ENCODE data around the gene PRKN. TPM values are rescaled to one million over a fixed set of nuclear protein-coding genes. Genes with fewer than 3 reads are reported as not detected.

PRKN gene
- under 1 TPM in 1 of 2 experiments, not detected in 1; 0.63 TPM for total RNA-seq

GRCh38 chr6:162727322-162728182 lies at the start of gene PRKN, which contains the start of gene PACRG:
Gene PRKN, minus strand, starts transcription at chr6:162727766.
Gene PACRG, plus strand, starts transcription at chr6:162727974.
- Mint-ChIP-seq H3K27ac (peak within 1 kb of the TSS; percentile 86), H3K36me3 (ENCODE audit: low read depth) (peaks cover 2% of the 10 kb centered on the region), H3K27me3 (ENCODE audit: low read depth) (no peaks in the 10 kb centered on the region), H3K9me3 (ENCODE audit: insufficient read depth) (no peaks in the 10 kb centered on the region), H3K4me3 (peak within 1 kb of the TSS; percentile 88), H3K4me1 (ENCODE audit: low read depth) (peaks cover 11% of the 10 kb centered on the region)
- peak; percentile 99 for ATAC-seq
- ChIA-PET CTCF (no interaction called here), POLR2A (no interaction called here)
- peak; percentile 97 for DNase-seq

DNA sequence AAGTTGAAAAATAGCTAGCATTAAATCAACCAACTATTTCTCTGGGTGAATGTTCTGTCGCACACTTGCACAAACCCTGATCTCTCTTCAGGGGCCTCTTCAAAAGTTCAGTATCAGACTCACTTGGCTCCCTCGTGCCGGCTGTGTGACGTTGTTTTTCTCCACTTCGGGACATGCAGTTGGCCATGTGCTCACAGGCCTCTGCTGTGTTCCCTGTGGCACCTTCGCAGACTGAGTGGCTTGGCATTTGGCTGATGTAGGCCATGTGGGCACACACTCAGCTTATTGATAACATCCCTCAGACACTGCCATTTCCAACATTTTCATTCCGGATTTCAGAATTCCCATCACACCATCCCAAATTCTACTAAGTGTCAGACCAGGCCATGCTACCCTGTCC lies 49.5 kb upstream of the PRKN start:
- H3K27me3 Mint-ChIP-seq (ENCODE audit: low read depth), result no peaks in the 10 kb centered on the region
- ChIA-PET POLR2A (no interaction called here), CTCF (no interaction called here)
- H3K36me3 Mint-ChIP-seq (ENCODE audit: low read depth), result no peaks in the 10 kb centered on the region
- DNase-seq (no peak), ATAC-seq (no peak)
- no peaks in the 10 kb centered on the region for H3K4me1 Mint-ChIP-seq (ENCODE audit: low read depth)
- H3K4me3 Mint-ChIP-seq, result no peak overlapping the region
- peaks cover 9% of the 10 kb centered on the region for H3K9me3 Mint-ChIP-seq (ENCODE audit: insufficient read depth)
- H3K27ac Mint-ChIP-seq, result no peak overlapping the region

GRCh38 chr6:162773996-162774395 lies 46.4 kb upstream of the PRKN start:
- H3K27me3 Mint-ChIP-seq (ENCODE audit: low read depth), result no peaks in the 10 kb centered on the region
- DNase-seq (no peak), ATAC-seq (no peak)
- CTCF ChIA-PET, result no interaction called here
- no peak overlapping the region for H3K27ac Mint-ChIP-seq
- no peaks in the 10 kb centered on the region for H3K36me3 Mint-ChIP-seq (ENCODE audit: low read depth)
- no peaks in the 10 kb centered on the region for H3K4me1 Mint-ChIP-seq (ENCODE audit: low read depth)
- peaks cover 2% of the 10 kb centered on the region for H3K9me3 Mint-ChIP-seq (ENCODE audit: insufficient read depth)
- H3K4me3 Mint-ChIP-seq, result no peak overlapping the region
- POLR2A ChIA-PET, result no interaction called here

GRCh38 chr6:162772466-162772865 lies 44.9 kb upstream of the PRKN start:
- DNase-seq (no peak), ATAC-seq (no peak)
- ChIA-PET POLR2A (no interaction called here), CTCF (no interaction called here)
- H3K36me3 Mint-ChIP-seq (ENCODE audit: low read depth), result no peaks in the 10 kb centered on the region
- H3K27ac Mint-ChIP-seq, result no peak overlapping the region
- no peaks in the 10 kb centered on the region for H3K27me3 Mint-ChIP-seq (ENCODE audit: low read depth)
- peaks cover 4% of the 10 kb centered on the region for H3K4me1 Mint-ChIP-seq (ENCODE audit: low read depth)
- H3K9me3 Mint-ChIP-seq (ENCODE audit: insufficient read depth), result peaks cover 2% of the 10 kb centered on the region
- H3K4me3 Mint-ChIP-seq, result no peak overlapping the region

DNA sequence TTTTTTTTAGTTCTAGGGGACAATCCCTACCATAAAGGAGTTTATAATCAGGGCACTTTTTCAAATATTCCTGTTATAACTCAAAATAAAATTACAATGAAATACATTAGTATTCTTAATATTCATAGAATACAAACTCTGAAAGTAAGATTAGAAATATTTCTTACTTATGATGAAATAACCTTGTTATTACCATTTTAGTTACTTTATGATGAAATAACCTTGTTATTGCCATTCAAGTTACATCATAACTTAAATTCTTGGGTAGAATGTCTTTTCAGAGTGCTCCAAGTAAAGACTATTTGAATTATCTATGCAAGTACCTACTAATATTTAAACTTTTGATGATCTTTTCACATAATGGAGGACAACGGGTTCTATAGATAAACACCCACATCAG lies 43.4 kb upstream of the PRKN start:
- ATAC-seq, result no peak
- H3K27ac Mint-ChIP-seq, result no peak overlapping the region
- peaks cover 4% of the 10 kb centered on the region for H3K4me1 Mint-ChIP-seq (ENCODE audit: low read depth)
- H3K36me3 Mint-ChIP-seq (ENCODE audit: low read depth), result no peaks in the 10 kb centered on the region
- ChIA-PET CTCF (no interaction called here), POLR2A (no interaction called here)
- H3K4me3 Mint-ChIP-seq, result no peak overlapping the region
- no peaks in the 10 kb centered on the region for H3K27me3 Mint-ChIP-seq (ENCODE audit: low read depth)
- H3K9me3 Mint-ChIP-seq (ENCODE audit: insufficient read depth), result peaks cover 2% of the 10 kb centered on the region
- DNase-seq, result no peak

- ChIA-PET CTCF (no interaction called here), POLR2A (no interaction called here)
- no peak overlapping the region for H3K27ac Mint-ChIP-seq
- H3K4me3 Mint-ChIP-seq, result no peak overlapping the region
- H3K27me3 Mint-ChIP-seq (ENCODE audit: low read depth), result no peaks in the 10 kb centered on the region
- ATAC-seq (no peak), DNase-seq (no peak)
- peaks cover 4% of the 10 kb centered on the region for H3K4me1 Mint-ChIP-seq (ENCODE audit: low read depth)
- peaks cover 2% of the 10 kb centered on the region for H3K9me3 Mint-ChIP-seq (ENCODE audit: insufficient read depth)
- H3K36me3 Mint-ChIP-seq (ENCODE audit: low read depth), result no peaks in the 10 kb centered on the region
Measured at GRCh38 chr6:162770136-162770535, 42.6 kb upstream of the PRKN start.

DNA sequence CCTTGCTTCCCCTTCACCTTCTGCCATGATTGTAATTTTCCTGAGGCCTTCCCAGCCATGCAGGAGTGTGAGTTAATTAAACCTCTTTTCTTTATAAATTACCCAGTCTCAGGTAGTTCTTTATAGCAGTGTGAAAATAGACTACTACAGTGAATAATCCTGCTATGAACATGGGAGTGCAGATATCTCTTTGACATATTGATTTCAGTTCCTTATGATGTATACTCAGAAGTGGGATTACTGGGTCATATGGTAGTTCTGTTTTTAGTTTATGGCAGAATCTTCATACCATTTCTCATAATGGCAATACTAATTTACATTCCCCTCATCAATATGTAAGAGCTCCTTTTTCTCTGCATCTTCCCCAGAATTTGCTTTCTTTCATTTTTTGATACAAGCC lies 26.2 kb upstream of the PRKN start:
- H3K9me3 Mint-ChIP-seq (ENCODE audit: insufficient read depth), result no peaks in the 10 kb centered on the region
- ATAC-seq, result no peak
- CTCF ChIA-PET, result no interaction called here

DNA sequence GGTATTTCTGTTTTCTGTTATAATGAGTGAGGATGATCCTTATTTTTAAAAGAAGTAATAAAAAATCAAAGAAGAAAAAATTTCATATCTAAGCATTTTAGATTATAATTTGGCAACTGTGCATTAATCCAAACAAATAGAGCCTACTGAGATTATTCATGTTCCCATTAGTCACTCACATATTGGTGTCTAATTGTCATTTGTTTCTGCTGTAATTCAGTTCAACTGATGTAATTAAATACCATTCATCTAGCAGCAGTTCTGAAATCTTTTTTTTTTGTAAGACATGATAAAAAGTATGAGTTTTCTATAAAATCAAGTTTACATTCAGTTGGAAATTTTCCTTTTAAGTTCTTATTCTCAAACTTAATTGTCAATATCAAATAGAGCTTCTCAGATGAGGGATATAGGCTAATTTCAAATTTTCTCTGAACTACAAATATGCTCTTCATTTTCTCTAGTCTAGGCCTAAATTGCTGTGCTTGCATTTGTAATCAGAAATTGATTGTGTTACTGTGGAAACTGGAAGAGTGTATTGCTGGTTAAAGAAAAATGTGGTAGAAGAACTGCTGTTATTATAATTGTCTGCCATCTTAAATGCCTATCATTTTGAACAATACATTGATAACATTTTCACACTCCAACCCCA lies 23.8 kb upstream of the PRKN start:
- H3K4me1 Mint-ChIP-seq (ENCODE audit: low read depth), result no peaks in the 10 kb centered on the region
- H3K27ac Mint-ChIP-seq, result no peak overlapping the region
- CTCF ChIA-PET, result no interaction called here
- POLR2A ChIA-PET, result no interaction called here
- no peaks in the 10 kb centered on the region for H3K27me3 Mint-ChIP-seq (ENCODE audit: low read depth)
- H3K36me3 Mint-ChIP-seq (ENCODE audit: low read depth), result no peaks in the 10 kb centered on the region
- DNase-seq (no peak), ATAC-seq (no peak)
- no peak overlapping the region for H3K4me3 Mint-ChIP-seq
- no peaks in the 10 kb centered on the region for H3K9me3 Mint-ChIP-seq (ENCODE audit: insufficient read depth)

More for the DNA sequence above, 26.2 kb upstream of the PRKN start:
- DNase-seq, result no peak
- Mint-ChIP-seq H3K4me1 (ENCODE audit: low read depth) (no peaks in the 10 kb centered on the region), H3K36me3 (ENCODE audit: low read depth) (no peaks in the 10 kb centered on the region), H3K27ac (no peak overlapping the region), H3K27me3 (ENCODE audit: low read depth) (no peaks in the 10 kb centered on the region), H3K4me3 (no peak overlapping the region)
- POLR2A ChIA-PET, result no interaction called here

DNA sequence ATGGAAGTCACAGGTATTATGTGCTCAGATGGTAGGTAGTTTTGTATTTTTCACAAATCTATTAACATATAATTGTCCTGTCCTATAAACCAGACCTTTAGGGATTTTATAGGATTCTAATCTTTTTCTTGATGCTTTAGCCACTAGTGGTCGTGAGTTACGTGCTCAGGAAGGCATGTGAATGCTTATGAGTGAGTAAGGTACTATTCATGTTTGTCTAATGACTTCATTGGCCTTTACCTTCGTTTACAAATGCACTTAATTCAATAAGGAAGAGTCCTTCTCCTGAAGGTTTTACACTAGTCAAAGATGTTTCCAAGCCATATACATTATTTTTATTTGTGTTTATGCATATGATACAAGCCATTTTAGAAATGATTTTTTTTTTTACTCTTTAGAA lies 23.2 kb upstream of the PRKN start:
- H3K4me1 Mint-ChIP-seq (ENCODE audit: low read depth), result no peaks in the 10 kb centered on the region
- H3K9me3 Mint-ChIP-seq (ENCODE audit: insufficient read depth), result no peaks in the 10 kb centered on the region
- no peaks in the 10 kb centered on the region for H3K36me3 Mint-ChIP-seq (ENCODE audit: low read depth)
- CTCF ChIA-PET, result no interaction called here
- no peaks in the 10 kb centered on the region for H3K27me3 Mint-ChIP-seq (ENCODE audit: low read depth)
- POLR2A ChIA-PET, result no interaction called here
- H3K27ac Mint-ChIP-seq, result no peak overlapping the region
- ATAC-seq (no peak), DNase-seq (no peak)
- H3K4me3 Mint-ChIP-seq, result no peak overlapping the region

- no peak overlapping the region for H3K4me3 Mint-ChIP-seq
- peaks cover 5% of the 10 kb centered on the region for H3K9me3 Mint-ChIP-seq (ENCODE audit: insufficient read depth)
- no peak overlapping the region for H3K27ac Mint-ChIP-seq
- CTCF ChIA-PET, result interaction anchor here (0.8 kb wide), 1 partner anchor 1319 kb away, joined by 3 read pairs; no protein-coding TSS in a partner anchor
- ATAC-seq (no peak), DNase-seq (no peak)
- H3K4me1 Mint-ChIP-seq (ENCODE audit: low read depth), result peaks cover 6% of the 10 kb centered on the region
- POLR2A ChIA-PET, result no interaction called here
- peaks cover 3% of the 10 kb centered on the region for H3K27me3 Mint-ChIP-seq (ENCODE audit: low read depth)
- H3K36me3 Mint-ChIP-seq (ENCODE audit: low read depth), result no peaks in the 10 kb centered on the region
Measured at GRCh38 chr6:162736961-162737360, 9.4 kb upstream of the PRKN start.

- no peaks in the 10 kb centered on the region for H3K36me3 Mint-ChIP-seq (ENCODE audit: low read depth)
- ChIA-PET POLR2A (interaction anchor here (0.6 kb wide), 1 partner anchor 105 kb away, joined by 4 read pairs; no protein-coding TSS in a partner anchor), CTCF (no interaction called here)
- H3K4me1 Mint-ChIP-seq (ENCODE audit: low read depth), result peaks cover 6% of the 10 kb centered on the region
- no peak overlapping the region for H3K27ac Mint-ChIP-seq
- no peak overlapping the region for H3K4me3 Mint-ChIP-seq
- H3K27me3 Mint-ChIP-seq (ENCODE audit: low read depth), result peaks cover 3% of the 10 kb centered on the region
- peaks cover 5% of the 10 kb centered on the region for H3K9me3 Mint-ChIP-seq (ENCODE audit: insufficient read depth)
- DNase-seq (peak; percentile 26), ATAC-seq (no peak)
Measured at GRCh38 chr6:162733489-162733888, 5.9 kb upstream of the PRKN start.

DNA sequence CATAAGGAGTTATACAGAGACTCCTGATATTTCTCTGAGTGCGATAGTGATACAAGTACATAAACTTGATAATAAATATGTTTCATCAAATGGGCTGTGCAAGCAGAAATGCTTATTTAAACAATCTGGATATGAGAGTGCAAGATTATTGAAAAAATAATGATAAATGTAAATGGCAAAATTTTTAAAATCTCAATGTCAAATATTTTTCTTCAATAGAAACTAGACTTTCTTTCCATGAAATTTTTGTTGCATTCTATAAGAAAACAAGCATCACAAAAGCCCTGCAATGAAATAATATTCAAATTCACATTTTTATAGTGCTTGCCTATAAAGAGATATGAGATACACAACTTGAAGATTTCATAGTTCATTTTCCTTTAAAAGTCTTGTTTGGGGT lies 2.9 kb upstream of the PRKN start:
- Mint-ChIP-seq H3K27me3 (ENCODE audit: low read depth) (peaks cover 3% of the 10 kb centered on the region), H3K36me3 (ENCODE audit: low read depth) (peaks cover 2% of the 10 kb centered on the region), H3K9me3 (ENCODE audit: insufficient read depth) (peaks cover 5% of the 10 kb centered on the region), H3K27ac (no peak overlapping the region), H3K4me1 (ENCODE audit: low read depth) (peaks cover 17% of the 10 kb centered on the region), H3K4me3 (no peak overlapping the region)
- CTCF ChIA-PET, result no interaction called here
- ATAC-seq (no peak), DNase-seq (no peak)
- POLR2A ChIA-PET, result no interaction called here

Data from activated CD8-positive, alpha-beta T cell treated with anti-CD3 and anti-CD28 coated beads, Interleukin-2, amount 10 ng/mL, durations not matched to agents 7 days and 5 days (primary cell).